ENCODE results near the gene MFSD12. TPM values are rescaled to one million over a fixed set of nuclear protein-coding genes. Genes with fewer than 3 reads are reported as not detected.

MFSD12 gene
- polyA plus RNA-seq, 1 donor from 2014 or later: 51.9 TPM

DNA sequence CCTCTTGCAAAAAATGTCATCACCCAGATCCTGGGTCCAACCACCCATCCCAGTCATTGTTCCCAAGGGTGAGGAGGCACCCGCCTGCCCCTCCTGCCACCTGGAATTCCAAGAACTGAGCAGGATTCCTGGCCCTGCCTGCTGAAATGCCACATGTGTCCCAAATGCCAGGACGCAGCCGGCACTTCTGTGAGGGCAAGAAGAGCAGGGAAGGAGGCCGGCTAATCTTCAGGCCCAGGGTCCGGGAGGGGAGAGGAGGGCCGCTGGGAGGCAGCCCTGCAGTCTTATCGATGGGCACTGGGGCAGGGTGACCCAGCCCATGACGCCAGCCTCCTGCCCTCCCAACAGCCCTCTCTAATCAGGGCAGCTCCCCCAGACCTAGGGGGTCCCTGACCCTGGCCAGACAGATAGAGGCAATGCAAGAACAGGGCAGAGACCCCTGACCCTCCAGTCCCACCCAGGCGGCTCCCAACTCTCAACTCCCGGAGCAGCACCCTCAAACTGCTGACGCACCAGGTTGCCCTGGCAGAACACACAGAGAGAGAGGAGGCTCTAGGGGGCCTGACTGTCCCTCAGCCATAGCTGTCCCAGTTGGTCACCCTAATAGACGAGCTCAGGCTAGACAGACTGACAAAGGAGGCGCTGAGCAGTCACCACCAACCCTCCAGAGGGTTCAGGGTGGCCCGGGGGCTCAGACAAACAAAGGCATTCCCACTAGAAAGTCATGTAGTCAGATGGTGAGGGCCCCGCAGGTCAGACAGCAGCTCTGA, 1.5 kb downstream of the MFSD12 start:
- peak overlapping the region; percentile 53 to 94 (median 91) for H3K27ac Mint-ChIP-seq
- H3K9me3 Mint-ChIP-seq: no peaks in the 10 kb centered on the region
- H3K27me3 Mint-ChIP-seq: no peaks in the 10 kb centered on the region
- peak overlapping the region; percentile 86 to 98 (median 93) for H3K4me3 Mint-ChIP-seq
- H3K4me1 Mint-ChIP-seq: peaks cover 28 to 40% (median 39%) of the 10 kb centered on the region in 3 donors
- H3K36me3 Mint-ChIP-seq: peaks cover under 1% of the 10 kb centered on the region

DNA sequence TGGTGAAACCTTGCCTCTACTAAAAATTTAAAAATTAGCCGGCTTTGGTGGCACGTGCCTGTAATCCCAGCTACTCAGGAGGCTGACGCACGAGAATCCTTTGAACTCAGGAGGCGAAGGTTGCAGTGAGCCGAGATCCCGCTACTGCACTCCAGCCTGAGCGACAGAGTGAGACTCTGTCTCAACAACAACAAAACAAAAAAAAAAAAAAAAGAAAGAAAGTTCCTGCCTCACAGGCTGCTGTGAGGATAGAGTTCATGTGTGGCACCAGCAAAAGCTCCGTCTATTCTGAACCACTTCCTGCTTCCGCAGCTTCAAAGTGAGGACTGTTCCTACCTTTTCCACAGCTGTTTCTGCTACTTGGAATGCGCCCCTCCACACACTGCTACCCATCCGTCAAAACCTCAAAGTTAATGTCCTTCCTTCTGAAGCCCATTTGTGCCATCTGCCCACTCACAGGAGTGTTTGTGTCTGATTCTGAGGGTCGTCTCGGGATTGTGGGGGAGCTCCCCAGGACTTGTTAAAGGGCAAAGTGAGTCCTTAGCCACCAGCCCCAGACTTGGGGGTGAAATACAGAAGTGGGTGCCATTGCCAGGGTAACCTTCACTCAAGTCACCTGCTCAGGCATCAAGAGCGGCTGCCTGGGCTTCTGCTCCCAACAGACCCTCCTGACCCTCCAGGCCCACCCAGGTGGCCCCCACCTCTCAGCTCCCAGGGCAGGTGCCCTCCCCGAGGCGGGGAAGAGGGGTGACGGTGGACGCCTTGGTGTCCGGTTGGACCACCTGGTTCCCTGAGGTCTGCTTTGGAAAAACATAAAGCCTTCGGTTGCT, 2.9 kb downstream of the MFSD12 start:
- Mint-ChIP-seq H3K27ac (peak overlapping the region; percentile 91 to 95 (median 93)), H3K4me3 (peak overlapping the region; percentile 71 to 98 (median 88)), H3K36me3 (peaks cover 2% of the 10 kb centered on the region), H3K9me3 (no peaks in the 10 kb centered on the region), H3K4me1 (peaks cover 28 to 40% (median 38%) of the 10 kb centered on the region in 3 donors), H3K27me3 (no peaks in the 10 kb centered on the region)

DNA sequence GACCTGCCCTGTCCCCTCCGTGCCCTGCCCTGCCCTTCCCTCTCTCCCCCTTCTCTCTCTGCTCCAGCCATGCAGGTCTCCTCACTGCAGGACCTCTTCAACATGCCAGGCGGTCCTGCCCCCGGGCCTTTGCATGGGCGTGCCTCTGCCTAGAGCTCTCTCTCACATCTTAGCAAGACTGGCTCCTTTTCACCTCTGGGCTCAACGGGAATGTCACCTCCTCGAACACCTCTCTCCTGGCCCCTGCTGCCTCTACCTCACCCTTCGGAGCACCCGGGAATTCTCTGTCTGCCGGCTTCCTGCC, 5.6 kb downstream of the MFSD12 start:
- Mint-ChIP-seq H3K36me3 (peaks cover 2% of the 10 kb centered on the region), H3K9me3 (no peaks in the 10 kb centered on the region), H3K27me3 (no peaks in the 10 kb centered on the region), H3K27ac (peak overlapping the region in 2 of 3 donors; percentile 88 to 91), H3K4me1 (peaks cover 23 to 35% (median 32%) of the 10 kb centered on the region in 3 donors), H3K4me3 (peak overlapping the region in 3 of 4 donors; percentile 54 to 72 (median 68))

DNA sequence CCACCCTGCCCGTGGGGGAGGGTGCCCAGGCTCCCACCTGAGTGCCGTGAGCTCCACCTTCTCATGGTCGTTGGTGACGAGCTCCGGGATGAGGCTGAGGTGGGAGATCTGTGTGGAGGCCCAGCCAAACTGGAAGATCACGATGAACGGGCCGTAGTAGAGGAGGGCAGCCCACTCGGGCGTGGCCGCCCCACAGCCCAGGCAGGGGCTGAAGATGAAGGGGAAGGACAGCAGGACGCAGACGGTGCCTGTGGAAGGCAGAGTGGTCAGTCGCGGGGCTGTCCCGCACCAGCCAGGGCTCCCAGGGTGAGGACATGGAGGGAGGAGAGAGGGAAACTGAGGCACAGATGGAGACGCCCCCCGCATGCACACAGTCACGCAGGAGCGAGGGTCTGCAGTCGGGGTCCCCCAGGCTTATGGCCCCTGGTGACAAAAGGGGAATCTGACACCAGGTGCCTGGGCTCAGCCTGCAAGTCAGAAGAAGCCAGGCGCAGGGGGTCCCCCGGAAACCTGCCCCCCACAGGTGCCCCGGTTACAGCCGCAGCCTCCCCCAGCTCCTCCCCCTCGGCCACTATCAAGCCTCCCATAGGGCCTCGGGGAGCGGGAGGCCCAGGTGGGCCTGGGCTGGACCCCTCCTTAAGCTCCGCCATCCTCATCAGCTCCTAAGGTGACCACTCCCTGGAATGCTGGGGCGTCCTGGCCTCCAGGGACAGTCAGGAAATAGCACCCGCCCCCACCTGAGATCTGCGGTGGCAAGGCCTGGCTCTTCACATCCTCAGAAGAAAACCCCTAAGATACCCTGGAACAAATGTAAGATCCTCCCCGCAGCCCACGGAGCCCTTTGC, 6.2 kb downstream of the MFSD12 start:
- peaks cover 22 to 30% (median 27%) of the 10 kb centered on the region in 3 donors for H3K4me1 Mint-ChIP-seq
- H3K9me3 Mint-ChIP-seq: no peaks in the 10 kb centered on the region
- H3K27me3 Mint-ChIP-seq: no peaks in the 10 kb centered on the region
- H3K4me3 Mint-ChIP-seq: peak overlapping the region in 2 of 4 donors; percentile 68 to 72
- H3K36me3 Mint-ChIP-seq: peaks cover 2% of the 10 kb centered on the region
- H3K27ac Mint-ChIP-seq: peak overlapping the region in 2 of 3 donors; percentile 88 to 91

DNA sequence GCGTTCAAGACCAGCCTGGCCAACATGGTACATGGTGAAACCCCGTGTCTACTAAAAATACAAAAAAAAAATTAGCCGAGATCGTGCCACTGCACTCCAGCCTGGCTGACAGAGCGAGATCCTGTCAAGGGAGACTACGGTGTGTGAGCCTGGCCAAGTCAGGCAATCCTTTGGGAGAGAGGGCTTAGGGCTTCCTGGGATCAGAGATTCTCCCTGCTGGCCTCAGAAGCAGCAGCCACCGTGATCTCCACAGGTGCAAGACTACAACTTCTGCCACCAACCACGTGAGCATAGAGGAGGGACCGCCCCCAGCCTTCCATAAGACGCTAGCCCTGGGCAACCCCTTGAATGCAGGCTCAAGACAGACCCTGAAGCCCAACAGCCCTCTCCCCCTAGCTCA, 7.6 kb downstream of the MFSD12 start:
- Mint-ChIP-seq H3K4me1 (peaks cover 14 to 28% (median 26%) of the 10 kb centered on the region in 3 donors), H3K9me3 (no peaks in the 10 kb centered on the region), H3K27me3 (no peaks in the 10 kb centered on the region), H3K27ac (no peak overlapping the region), H3K36me3 (peaks cover 2% of the 10 kb centered on the region), H3K4me3 (no peak overlapping the region)

DNA sequence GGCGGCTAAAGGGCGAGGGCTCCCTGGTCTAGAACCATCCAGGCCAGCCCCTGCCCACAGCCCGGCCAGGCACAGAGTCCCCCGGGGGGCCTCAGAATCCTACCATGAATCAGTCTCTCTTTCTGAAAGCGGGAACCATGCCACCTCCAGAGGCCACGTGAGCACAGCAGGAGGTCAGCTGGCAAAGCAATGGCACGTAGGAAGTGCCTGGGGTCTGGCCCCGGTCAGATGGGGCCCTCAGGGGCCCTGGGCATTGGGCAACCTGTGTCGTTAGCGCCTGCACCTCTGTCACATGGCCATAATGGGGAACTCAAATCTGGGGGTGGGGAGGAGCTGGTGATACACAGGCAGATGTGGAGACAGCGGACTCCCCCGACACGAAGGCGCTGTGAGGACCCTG, 8.8 kb downstream of the MFSD12 start:
- no peaks in the 10 kb centered on the region for H3K9me3 Mint-ChIP-seq
- H3K27me3 Mint-ChIP-seq: no peaks in the 10 kb centered on the region
- no peak overlapping the region for H3K4me3 Mint-ChIP-seq
- peaks cover 9 to 21% (median 20%) of the 10 kb centered on the region in 3 donors for H3K4me1 Mint-ChIP-seq
- H3K36me3 Mint-ChIP-seq: peaks cover 2% of the 10 kb centered on the region
- peak overlapping the region in 1 of 3 donors; percentile 67 for H3K27ac Mint-ChIP-seq

DNA sequence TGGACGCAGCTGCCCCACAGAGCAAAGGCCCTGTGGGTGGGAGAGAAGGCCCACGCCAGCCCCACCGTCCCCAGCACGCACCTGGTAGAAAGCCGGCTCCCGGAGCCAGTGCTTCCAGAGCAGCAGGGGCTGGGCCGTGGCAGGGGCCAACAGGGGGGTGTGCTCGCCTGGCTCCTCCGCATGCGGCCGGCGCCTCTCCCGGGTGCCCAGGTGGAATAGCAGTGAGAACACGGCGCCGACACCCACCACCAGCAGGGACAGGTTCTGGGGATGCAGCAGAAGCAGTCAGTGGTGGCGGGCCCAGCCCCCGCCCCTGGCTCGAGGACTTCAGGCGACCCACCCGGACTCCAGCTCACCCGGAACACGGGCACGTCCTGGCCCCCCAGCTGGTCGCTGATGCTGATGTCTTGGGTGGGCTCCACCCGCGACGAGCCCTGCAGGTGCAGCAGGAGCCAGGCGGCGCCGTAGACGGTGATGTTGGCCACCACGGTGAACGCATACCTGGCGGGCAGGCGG, 9.6 kb downstream of the MFSD12 start:
- peaks cover 4 to 17% (median 15%) of the 10 kb centered on the region in 3 donors for H3K4me1 Mint-ChIP-seq
- no peak overlapping the region for H3K4me3 Mint-ChIP-seq
- peaks cover 2% of the 10 kb centered on the region for H3K36me3 Mint-ChIP-seq
- H3K27me3 Mint-ChIP-seq: no peaks in the 10 kb centered on the region
- H3K27ac Mint-ChIP-seq: no peak overlapping the region
- H3K9me3 Mint-ChIP-seq: no peaks in the 10 kb centered on the region

DNA sequence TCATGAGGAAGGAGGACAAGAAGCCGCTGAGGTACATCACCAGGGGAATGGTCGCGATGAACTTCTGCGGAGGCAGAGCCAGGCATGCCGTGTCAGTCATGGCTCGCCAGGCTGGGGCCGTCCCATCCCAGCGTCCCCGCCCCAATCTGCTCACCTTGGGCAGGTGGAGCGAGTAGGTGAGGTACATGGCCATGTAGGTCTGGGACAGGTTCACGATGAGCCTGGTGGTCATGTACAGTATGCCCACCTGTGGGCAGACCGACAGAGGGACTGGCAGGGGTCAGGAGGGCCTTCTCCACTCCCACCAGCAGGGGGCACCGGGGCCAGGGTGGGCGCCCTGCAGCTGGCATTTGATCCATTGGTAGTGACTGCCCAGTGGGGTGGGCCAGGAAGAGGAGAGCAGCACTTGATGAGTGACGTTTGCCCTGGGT, 10.1 kb downstream of the MFSD12 start:
- H3K36me3 Mint-ChIP-seq: peaks cover 2% of the 10 kb centered on the region
- H3K4me1 Mint-ChIP-seq: peaks cover 0 to 14% (median 10%) of the 10 kb centered on the region in 3 donors
- no peaks in the 10 kb centered on the region for H3K27me3 Mint-ChIP-seq
- H3K27ac Mint-ChIP-seq: peak overlapping the region in 1 of 3 donors; percentile 39
- no peak overlapping the region for H3K4me3 Mint-ChIP-seq
- H3K9me3 Mint-ChIP-seq: no peaks in the 10 kb centered on the region

DNA sequence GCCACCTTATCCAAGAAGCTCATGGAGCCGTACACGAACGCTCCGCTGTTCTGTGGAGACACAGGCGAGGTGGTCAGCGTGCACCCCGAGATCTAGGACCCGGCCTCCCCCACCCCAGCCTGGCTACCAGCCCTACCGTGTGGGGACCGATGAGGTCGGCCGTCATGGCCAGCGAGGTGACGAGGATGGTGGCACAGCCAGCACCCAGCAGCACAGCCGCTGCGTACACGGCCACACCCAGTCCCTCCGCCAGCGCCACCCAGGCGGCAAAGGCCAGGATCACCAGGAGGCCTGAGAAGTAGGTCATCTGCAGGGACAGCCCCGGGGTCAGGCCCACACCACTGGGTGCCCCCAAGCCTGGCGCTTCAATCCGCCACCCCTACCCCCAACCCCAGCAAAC, 11.3 kb downstream of the MFSD12 start:
- H3K4me3 Mint-ChIP-seq: no peak overlapping the region
- H3K4me1 Mint-ChIP-seq: peaks cover 0 to 9% (median 8%) of the 10 kb centered on the region in 3 donors
- H3K36me3 Mint-ChIP-seq: peaks cover 2% of the 10 kb centered on the region
- H3K27ac Mint-ChIP-seq: peak overlapping the region in 1 of 3 donors; percentile 35
- no peaks in the 10 kb centered on the region for H3K27me3 Mint-ChIP-seq
- no peaks in the 10 kb centered on the region for H3K9me3 Mint-ChIP-seq

DNA sequence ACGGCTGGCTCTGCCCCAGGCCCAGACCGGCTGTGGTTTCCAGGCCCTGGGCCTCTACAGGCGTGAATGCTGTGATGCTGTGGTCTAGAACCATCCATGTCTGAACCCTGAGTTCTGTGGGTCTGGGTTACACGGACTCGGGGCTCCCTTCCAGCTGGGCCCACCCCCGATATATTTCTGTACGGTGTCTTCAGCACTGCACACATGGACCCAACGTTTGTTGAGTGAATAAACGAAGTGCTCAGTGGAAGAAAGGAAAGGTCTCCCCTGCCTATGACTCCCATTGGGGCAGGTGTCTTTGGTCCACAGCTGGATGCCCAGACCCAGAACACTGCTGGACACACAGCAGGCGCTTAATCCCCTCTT, 11.7 kb downstream of the MFSD12 start:
- H3K4me1 Mint-ChIP-seq: peaks cover 0 to 9% (median 8%) of the 10 kb centered on the region in 3 donors
- H3K4me3 Mint-ChIP-seq: no peak overlapping the region
- H3K27ac Mint-ChIP-seq: peak overlapping the region in 1 of 3 donors; percentile 35
- no peaks in the 10 kb centered on the region for H3K27me3 Mint-ChIP-seq
- no peaks in the 10 kb centered on the region for H3K36me3 Mint-ChIP-seq
- H3K9me3 Mint-ChIP-seq: no peaks in the 10 kb centered on the region

DNA sequence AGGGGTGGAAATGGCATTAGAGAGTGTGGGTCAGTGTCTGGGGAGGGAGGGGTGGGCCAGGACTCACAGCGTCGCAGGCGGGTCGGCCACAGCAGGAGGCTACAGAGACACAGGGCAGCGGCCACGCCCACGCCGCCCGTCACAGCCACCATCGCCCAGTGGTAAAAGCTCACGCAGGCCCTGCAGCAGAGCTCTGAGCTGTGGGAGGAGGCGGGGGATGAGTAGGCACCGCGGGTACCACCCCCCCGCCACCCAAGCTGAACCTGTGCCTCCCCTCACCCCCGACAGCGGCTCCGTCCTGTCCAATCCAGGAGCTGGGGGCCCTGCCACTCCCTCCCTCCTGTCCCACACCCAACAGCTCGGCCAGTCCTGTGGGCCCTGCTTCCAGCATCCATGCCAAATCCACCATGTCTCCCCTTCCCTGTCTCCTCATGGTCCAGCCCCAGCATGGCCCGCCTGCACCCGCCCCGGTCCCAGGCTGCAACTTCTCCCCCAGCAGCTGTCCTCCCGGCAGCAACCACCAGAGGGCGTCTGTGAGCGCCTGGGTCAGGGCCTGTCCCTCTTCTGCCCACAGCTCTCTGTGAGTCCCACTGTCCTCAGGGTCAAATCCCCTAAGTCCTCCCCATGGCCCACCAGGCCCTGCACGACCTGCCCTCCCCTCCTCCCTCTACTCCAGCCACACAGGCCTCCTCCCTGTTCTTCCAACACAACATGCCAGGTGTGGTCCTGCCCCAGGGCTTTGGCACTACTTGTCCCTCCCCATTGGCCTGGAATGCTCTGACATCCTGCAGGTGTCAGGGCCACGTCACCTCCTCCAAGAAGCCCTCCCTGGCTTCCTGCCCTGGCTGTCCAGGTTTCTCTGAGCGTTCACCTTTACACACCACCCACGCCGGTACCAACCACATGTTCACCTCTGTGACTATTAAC, 12.4 kb downstream of the MFSD12 start:
- Mint-ChIP-seq H3K9me3 (no peaks in the 10 kb centered on the region), H3K27ac (peak overlapping the region in 1 of 3 donors; percentile 31), H3K4me3 (no peak overlapping the region), H3K36me3 (no peaks in the 10 kb centered on the region), H3K4me1 (peaks cover 0 to 9% (median 8%) of the 10 kb centered on the region in 3 donors), H3K27me3 (no peaks in the 10 kb centered on the region)

DNA sequence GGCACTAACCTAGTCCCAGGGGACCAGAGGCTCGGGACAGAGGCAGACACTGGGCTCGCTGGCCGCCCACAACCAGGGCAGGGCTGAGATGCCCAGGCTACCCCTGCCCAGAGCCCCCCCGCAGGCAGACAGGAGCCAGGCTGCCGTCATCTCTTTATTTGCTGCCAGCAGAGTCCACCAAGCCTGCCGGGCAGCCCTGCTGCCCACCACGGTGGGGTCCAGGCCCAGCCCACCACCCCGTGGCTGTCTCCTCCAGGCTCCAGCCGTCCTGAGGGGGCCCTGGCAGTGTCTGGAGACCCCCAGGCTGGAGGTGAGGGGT, 13.4 kb downstream of the MFSD12 start:
- Mint-ChIP-seq H3K4me1 (peaks cover 0 to 9% (median 8%) of the 10 kb centered on the region in 3 donors), H3K4me3 (no peak overlapping the region), H3K27me3 (no peaks in the 10 kb centered on the region), H3K9me3 (no peaks in the 10 kb centered on the region), H3K27ac (no peak overlapping the region), H3K36me3 (peaks cover 2% of the 10 kb centered on the region)

DNA sequence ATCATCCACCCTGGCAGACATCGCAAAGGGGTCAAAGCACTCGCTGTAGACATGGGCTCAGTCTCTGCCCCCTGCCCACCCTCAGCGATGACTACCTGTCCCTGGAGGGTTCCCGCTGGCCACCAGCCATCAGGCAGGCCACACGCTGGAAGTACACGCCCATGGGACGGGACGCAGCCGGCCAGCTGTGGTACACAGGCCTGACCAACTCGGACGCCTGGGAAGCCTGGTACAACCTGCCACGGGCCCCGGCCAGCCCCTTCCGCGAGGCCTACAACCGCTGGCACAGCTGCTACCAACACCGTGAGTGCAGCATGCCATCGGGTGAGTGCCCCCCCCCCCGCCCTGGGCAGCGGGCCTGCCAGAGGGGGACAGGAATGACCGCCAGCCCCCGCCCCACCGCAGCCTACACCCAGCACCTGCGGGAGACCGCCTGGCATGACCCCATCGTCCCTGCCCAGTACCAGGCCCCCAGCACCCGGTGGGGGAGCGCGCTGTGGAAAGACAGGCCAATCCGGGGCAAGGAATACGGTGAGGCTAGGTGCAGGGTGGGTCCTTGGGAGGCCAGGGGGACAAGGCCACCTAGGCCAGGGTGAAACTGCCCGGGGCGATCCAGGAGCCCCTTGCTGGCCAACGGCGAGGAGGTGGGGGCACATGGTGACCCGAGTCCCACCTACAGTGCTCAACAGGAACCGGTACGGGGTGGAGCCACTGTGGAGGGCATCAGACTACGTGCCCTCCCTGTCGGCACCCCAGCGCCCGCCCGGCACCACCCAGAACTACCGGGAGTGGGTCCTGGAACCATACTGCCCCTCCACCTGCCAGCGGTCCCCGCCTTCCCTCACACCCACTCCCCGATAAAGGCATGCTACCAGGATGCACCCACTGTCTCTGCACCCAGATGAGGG, 14.0 kb downstream of the MFSD12 start:
- H3K4me3 Mint-ChIP-seq: no peak overlapping the region
- H3K36me3 Mint-ChIP-seq: peaks cover 2% of the 10 kb centered on the region
- no peaks in the 10 kb centered on the region for H3K9me3 Mint-ChIP-seq
- peaks cover 0 to 9% (median 8%) of the 10 kb centered on the region in 3 donors for H3K4me1 Mint-ChIP-seq
- H3K27ac Mint-ChIP-seq: no peak overlapping the region
- no peaks in the 10 kb centered on the region for H3K27me3 Mint-ChIP-seq

Data from IgD-negative memory B cell (primary cell).